GM19395 (cell line): ENCODE results near the gene ZDHHC23.

Source experiments
- ATAC-seq: cut with Tn5 transposase; IDR thresholded peaks from one replicate; pipeline ENCODE4 v1.9.1; 2021; ENCODE audit warnings: mild to moderate bottlenecking, moderate library complexity; ENCODE audit not compliant: unreplicated experiment

Gene ZDHHC23

GRCh38 chr3:114005481-114005880 is 57.7 kb downstream of the ZDHHC23 start:
- ATAC-seq = peak; percentile 95

GRCh38 chr3:114011059-114011797 is 63.4 kb downstream of the ZDHHC23 start:
- peak; percentile 91 for ATAC-seq
